Thoracic aorta (tissue), 2 donors: Measurements from ENCODE around the gene STXBP2. TPM values are rescaled to one million over a fixed set of nuclear protein-coding genes. Genes with fewer than 3 reads are reported as not detected.

ENCODE experiments used
- ATAC-seq: fragments of 150-250 bp; one replicate; pipeline ENCODE4 v1.8.0; 2017; ENCODE audit warnings: low read depth; ENCODE audit not compliant: insufficient number of reproducible peaks, low FRiP score
- DNase-seq: peaks from one replicate; pipeline ENCODE4 v3.0.0-alpha.2; 2020; ENCODE audit warnings: low spot score
- H3K27ac ChIP-seq, 2 donors: fragments of 200-600 bp; sonication (generic); 1 replicate in 1 of 2; 2 replicates in 1 of 2; pipeline ENCODE4 v1.5.1; 2016; ENCODE audit warnings: mild to moderate bottlenecking in 2 of 2, moderate library complexity in 2 of 2
- H3K27me3 ChIP-seq: fragments of 200-600 bp; sonication (generic); replicated peaks from 2 replicates; pipeline ENCODE4 v1.6.0; 2016; ENCODE audit warnings: mild to moderate bottlenecking; ENCODE audit not compliant: insufficient read depth
- H3K36me3 ChIP-seq: fragments of 200-600 bp; sonication (generic); one replicate; pipeline ENCODE4 v1.5.1; 2016
- H3K4me1 ChIP-seq, 2 donors: fragments of 200-600 bp; sonication (generic); 1 replicate in 1 of 2; 2 replicates in 1 of 2; pipeline versions ENCODE4 v1.5.1 to v1.6.0; 2016; ENCODE audit warnings: low read depth in 2 of 2, mild to moderate bottlenecking in 1 of 2; ENCODE audit not compliant: control insufficient read depth in 1 of 2
- H3K4me3 ChIP-seq: fragments of 200-600 bp; sonication (generic); 2 replicates; pipeline ENCODE4 v1.5.1; 2016; ENCODE audit warnings: mild to moderate bottlenecking
- H3K9me3 ChIP-seq: fragments of 200-600 bp; sonication (generic); 2 replicates; pipeline ENCODE4 v1.5.1; 2016
- total RNA-seq, 2 donors: library from RNA; depleted of rRNA; stranded (reverse); fragments of >200 nt; gene quantifications; one replicate each; pipeline versions ENCODE4 v1.1.0 to v1.2.3, GENCODE V29; 2016
- TF ChIP-seq, protein P1 (sequence below): fragments of 200-600 bp; sonication (generic); IDR thresholded peaks from one replicate; pipeline ENCODE4 v1.5.1; 2019; ENCODE audit warnings: antibody characterized with exemption

STXBP2 gene
- total RNA-seq, 2 donors from 2014 or later = 20.2 to 23.4 TPM

DNA sequence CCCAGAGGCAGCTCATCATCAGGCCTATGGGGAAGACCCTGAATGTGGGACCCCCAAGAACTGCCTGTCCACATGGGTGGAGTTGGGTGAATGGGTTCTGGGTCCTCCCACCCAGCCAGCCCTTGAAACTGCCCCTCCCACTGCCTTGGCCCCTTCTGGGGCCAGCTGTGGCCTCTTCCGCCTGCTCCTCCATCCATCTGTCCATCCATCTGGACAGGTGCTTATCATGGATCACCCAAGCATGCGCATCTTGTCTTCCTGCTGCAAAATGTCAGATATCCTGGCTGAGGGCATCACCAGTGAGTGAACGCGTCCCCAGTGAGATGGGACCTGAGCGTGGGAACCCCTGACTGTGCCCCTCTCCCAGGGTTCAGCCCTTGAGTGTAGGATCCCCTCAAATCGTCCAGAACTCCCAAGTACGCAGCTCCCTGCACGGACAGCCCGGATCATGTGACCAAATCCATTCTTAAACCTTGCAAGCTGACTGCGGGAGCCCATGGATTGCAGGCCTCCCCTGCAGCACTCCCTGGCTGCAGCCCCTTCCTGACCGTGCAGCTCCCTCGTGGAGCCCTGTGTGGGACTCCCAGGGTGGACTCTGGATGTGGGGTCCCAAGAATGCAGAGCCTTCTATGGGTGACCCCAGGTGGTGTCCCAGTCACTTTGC lies 2.0 kb downstream of the STXBP2 start:
- DNase-seq = no peak
- Histone ChIP-seq H3K27me3 (no peaks in the 10 kb centered on the region), H3K36me3 (no peaks in the 10 kb centered on the region), H3K27ac (no peak overlapping the region), H3K9me3 (no peaks in the 10 kb centered on the region), H3K4me1 (no peaks in the 10 kb centered on the region), H3K4me3 (no peak overlapping the region)
- TF ChIP-seq, protein P1, sequence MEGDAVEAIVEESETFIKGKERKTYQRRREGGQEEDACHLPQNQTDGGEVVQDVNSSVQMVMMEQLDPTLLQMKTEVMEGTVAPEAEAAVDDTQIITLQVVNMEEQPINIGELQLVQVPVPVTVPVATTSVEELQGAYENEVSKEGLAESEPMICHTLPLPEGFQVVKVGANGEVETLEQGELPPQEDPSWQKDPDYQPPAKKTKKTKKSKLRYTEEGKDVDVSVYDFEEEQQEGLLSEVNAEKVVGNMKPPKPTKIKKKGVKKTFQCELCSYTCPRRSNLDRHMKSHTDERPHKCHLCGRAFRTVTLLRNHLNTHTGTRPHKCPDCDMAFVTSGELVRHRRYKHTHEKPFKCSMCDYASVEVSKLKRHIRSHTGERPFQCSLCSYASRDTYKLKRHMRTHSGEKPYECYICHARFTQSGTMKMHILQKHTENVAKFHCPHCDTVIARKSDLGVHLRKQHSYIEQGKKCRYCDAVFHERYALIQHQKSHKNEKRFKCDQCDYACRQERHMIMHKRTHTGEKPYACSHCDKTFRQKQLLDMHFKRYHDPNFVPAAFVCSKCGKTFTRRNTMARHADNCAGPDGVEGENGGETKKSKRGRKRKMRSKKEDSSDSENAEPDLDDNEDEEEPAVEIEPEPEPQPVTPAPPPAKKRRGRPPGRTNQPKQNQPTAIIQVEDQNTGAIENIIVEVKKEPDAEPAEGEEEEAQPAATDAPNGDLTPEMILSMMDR = no peak
- ATAC-seq = no peak

DNA sequence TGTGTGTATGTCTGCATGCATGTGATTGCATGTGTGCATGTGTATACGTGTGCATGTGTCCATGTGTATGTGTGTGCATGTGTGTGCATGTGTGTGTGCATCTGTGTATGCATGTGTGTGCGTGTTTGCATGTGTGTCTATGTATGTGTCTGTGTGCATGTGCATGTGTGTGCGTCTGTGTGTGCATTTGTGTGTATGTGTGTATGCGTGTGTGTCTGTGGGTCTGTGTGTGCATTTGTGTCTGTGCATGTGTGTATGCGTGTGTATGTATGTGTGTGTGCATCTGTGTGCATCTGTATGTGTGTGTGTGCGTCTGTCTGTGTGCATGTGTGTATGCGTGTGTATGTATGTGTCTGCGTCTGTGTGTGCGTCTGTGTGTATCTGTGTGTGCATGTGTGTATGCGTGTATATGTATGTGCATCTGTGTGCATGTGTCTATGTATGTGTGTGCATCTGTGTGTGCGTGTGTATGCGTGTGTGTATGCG lies 3.0 kb downstream of the STXBP2 start:
- DNase-seq (no peak), ATAC-seq (no peak)
- no peaks in the 10 kb centered on the region for H3K27me3 ChIP-seq
- H3K4me1 ChIP-seq = no peaks in the 10 kb centered on the region
- H3K4me3 ChIP-seq = no peak overlapping the region
- no peaks in the 10 kb centered on the region for H3K9me3 ChIP-seq
- H3K36me3 ChIP-seq = no peaks in the 10 kb centered on the region
- TF ChIP-seq, protein P1 = no peak
- H3K27ac ChIP-seq = no peak overlapping the region

DNA sequence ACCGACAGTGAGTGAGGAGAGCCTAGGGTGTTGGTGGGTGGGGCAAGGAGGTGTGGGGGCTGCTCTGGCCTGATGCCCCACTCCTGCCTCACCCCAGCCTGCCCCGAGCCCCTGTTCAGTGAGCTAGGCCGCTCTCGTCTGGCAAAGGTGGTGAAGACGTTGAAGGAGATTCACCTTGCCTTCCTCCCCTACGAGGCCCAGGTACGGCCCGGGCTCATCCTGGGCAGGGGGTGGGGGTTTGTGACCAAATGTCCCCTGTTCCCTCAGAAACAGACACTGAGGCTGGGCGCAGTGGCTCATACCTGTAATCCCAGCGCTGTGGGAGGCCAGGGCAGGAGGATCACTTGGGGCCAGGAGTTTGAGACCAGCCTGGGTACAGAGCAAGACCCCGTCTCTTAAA lies 3.9 kb downstream of the STXBP2 start:
- Histone ChIP-seq H3K36me3 (no peaks in the 10 kb centered on the region), H3K27me3 (no peaks in the 10 kb centered on the region), H3K4me1 (no peaks in the 10 kb centered on the region), H3K9me3 (no peaks in the 10 kb centered on the region), H3K27ac (no peak overlapping the region), H3K4me3 (no peak overlapping the region)
- TF ChIP-seq, protein P1 = no peak
- ATAC-seq = no peak
- no peak for DNase-seq

DNA sequence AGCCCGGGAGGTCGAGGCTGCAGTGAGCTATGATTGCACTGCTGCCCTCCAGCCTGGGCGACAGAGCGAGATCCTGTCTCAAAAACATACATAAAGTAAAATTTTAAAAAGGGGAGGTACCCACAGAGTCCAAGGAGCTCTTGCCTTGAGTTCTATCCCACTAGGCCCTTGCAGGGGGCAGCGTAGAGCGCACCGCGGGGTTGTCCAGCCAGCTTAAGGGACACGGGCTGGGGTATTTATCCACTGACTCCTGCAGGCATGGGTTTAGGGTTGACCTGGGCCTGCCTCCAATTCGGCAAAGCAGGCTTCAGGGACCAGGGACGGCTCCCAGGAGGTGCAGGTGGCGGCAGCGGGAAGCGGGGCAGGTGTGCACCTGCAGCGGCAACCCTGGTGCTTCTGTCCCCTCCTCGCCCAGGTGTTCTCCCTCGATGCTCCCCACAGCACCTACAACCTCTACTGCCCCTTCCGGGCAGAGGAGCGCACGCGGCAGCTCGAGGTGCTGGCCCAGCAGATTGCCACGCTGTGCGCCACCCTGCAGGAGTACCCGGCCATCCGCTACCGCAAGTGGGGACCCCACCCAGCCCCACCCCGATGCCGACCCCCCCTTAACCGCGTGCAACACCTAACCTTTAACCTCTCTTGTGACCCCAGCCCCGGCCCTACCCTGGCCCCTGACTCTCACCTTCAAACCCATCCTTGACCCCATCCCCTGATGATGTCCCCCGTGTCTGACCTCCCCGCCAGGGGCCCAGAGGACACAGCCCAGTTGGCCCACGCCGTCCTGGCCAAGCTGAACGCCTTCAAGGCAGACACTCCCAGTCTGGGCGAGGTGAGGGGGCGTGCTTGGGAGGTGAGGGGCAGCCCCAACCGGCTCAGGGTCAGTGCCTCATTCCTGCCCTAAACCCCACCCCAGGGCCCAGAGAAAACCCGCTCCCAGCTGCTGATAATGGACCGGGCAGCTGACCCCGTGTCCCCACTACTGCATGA lies 4.7 kb downstream of the STXBP2 start:
- DNase-seq (no peak), ATAC-seq (no peak)
- H3K27ac ChIP-seq = no peak overlapping the region
- H3K4me3 ChIP-seq = no peak overlapping the region
- H3K27me3 ChIP-seq = no peaks in the 10 kb centered on the region
- no peaks in the 10 kb centered on the region for H3K4me1 ChIP-seq
- H3K9me3 ChIP-seq = no peaks in the 10 kb centered on the region
- TF ChIP-seq, protein P1 = no peak
- H3K36me3 ChIP-seq = no peaks in the 10 kb centered on the region
